Tibial nerve (tissue), 4 donors: Measurements from ENCODE around the gene AVL9. TPM values are rescaled to one million over a fixed set of nuclear protein-coding genes. Genes with fewer than 3 reads are reported as not detected.
"Not testable (repeated sequence)": the region's sequence is repeated elsewhere in the genome, so short reads cannot be mapped to it uniquely, and the experiment has no call there.

ENCODE experiments used
- DNase-seq, 2 donors: peaks; one replicate each; pipeline ENCODE4 v3.0.0-alpha.2; 2019; ENCODE audit warnings: low spot score in 2 of 2
- H3K27ac ChIP-seq, 4 donors: fragments of 200-600 bp; sonication (generic) in 3 of 4; one replicate each; pipeline ENCODE4 v1.5.1; 2017 to 2019; ENCODE audit warnings: mild to moderate bottlenecking in 1 of 4
- H3K27me3 ChIP-seq, 2 donors: fragments of 200-600 bp; sonication (generic) in 1 of 2; one replicate each; pipeline versions ENCODE4 v1.5.1 to v1.6.0; 2017 to 2019
- H3K36me3 ChIP-seq, 3 donors: fragments of 200-600 bp; sonication (generic); one replicate each; pipeline ENCODE4 v1.5.1; 2018 to 2019
- H3K4me1 ChIP-seq, 4 donors: fragments of 200-600 bp; sonication (generic) in 3 of 4; one replicate each; pipeline ENCODE4 v1.5.1; 2017 to 2019
- H3K4me3 ChIP-seq, 4 donors: fragments of 200-600 bp; sonication (generic) in 3 of 4; one replicate each; pipeline ENCODE4 v1.5.1; 2017 to 2019; ENCODE audit warnings: mild to moderate bottlenecking in 1 of 4, moderate library complexity in 1 of 4
- H3K9me3 ChIP-seq, 4 donors: fragments of 200-600 bp; sonication (generic) in 3 of 4; one replicate each; pipeline ENCODE4 v1.5.1; 2017 to 2019
- CTCF ChIP-seq, 5 experiments: fragments of 200-600 bp in 3 of 5; fragments of 450-650 bp in 2 of 5; sonication (generic) in 3 of 5; IDR thresholded peaks; one replicate each; pipeline ENCODE4 v1.5.1; 2016 to 2019; ENCODE audit warnings: antibody characterized with exemption in 5 of 5, mild to moderate bottlenecking in 3 of 5, moderate library complexity in 2 of 5
- EP300 ChIP-seq, 2 donors: sonication (generic); formaldehyde crosslinking; IDR thresholded peaks; one replicate each; pipeline ENCODE4 v1.6.1; 2017; ENCODE audit warnings: antibody characterized with exemption in 2 of 2, mild to moderate bottlenecking in 1 of 2
- POLR2A ChIP-seq, 2 donors: fragments of 450-650 bp; IDR thresholded peaks; one replicate each; pipeline ENCODE4 v1.6.1; 2017; ENCODE audit warnings: antibody characterized with exemption in 2 of 2, mild to moderate bottlenecking in 2 of 2, moderate library complexity in 2 of 2
- WGBS, 2 donors: methylation state at CpG; one replicate each; pipeline ENCODE4 v1.1.5; 2018; 5-methylcytosine and 5-hydroxymethylcytosine counted together
- total RNA-seq, 4 donors: library from RNA; depleted of rRNA; stranded (reverse); fragments of >200 nt; gene quantifications; one replicate each; pipeline ENCODE4 v1.1.0, GENCODE V29; 2016

Gene AVL9
- total RNA-seq, 4 donors from 2014 or later = 19.4 to 36.1 (median 31.5) TPM

- peaks cover 0 to 20% (median 0%) of the 10 kb centered on the region in 4 donors for H3K9me3 ChIP-seq
- TF ChIP-seq POLR2A (IDR thresholded peaks at IDR 0.05) = no peak
- no peak for TF ChIP-seq EP300 (IDR thresholded peaks at IDR 0.05)
- WGBS, 2 donors = 76 to 90% methylated on average over 2 of the region's 2 CpGs
Observed at GRCh38 chr7:32602470-32602869, 107.2 kb downstream of the AVL9 start.

GRCh38 chr7:32603492-32603891 is 108.2 kb downstream of the AVL9 start:
- not testable (repeated sequence) for H3K27ac ChIP-seq, H3K36me3 ChIP-seq, H3K27me3 ChIP-seq, H3K4me3 ChIP-seq, DNase-seq, H3K4me1 ChIP-seq
- H3K9me3 ChIP-seq = peaks cover 0 to 12% (median 0%) of the 10 kb centered on the region in 4 donors
- 80 to 94% methylated on average over 3 of the region's 3 CpGs for WGBS, 2 donors

More at GRCh38 chr7:32602470-32602869, 107.2 kb downstream of the AVL9 start:
- Histone ChIP-seq H3K27me3 (no peaks in the 10 kb centered on the region), H3K27ac (no peak overlapping the region), H3K4me1 (no peaks in the 10 kb centered on the region), H3K4me3 (no peak overlapping the region), H3K36me3 (peaks cover 0 to 8% (median 0%) of the 10 kb centered on the region in 3 donors)
- no peak for DNase-seq

DNA sequence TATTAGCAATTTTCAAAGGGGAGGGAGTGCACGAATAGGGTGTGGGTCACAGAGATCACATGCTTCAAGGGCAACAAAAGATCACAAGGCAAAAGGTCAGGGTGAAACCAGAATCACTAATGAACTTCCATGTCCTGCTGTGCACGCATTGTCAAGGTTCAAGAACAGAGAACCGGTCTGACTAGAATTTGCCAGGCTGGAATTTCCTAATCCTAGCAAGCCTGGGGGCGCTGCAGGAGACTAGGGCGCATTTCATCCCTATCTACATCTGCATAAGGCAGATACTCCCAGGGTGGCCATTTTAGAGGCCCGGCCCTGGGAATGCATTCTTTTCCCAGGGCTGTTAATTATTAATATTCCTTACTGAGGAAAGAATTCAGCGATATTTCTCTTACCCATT is 108.8 kb downstream of the AVL9 start:
- not testable (repeated sequence) for DNase-seq, H3K4me3 ChIP-seq, H3K36me3 ChIP-seq, H3K27me3 ChIP-seq, H3K4me1 ChIP-seq, H3K27ac ChIP-seq, H3K9me3 ChIP-seq
- 69 to 74% methylated on average over 7 of the region's 7 CpGs for WGBS, 2 donors

DNA sequence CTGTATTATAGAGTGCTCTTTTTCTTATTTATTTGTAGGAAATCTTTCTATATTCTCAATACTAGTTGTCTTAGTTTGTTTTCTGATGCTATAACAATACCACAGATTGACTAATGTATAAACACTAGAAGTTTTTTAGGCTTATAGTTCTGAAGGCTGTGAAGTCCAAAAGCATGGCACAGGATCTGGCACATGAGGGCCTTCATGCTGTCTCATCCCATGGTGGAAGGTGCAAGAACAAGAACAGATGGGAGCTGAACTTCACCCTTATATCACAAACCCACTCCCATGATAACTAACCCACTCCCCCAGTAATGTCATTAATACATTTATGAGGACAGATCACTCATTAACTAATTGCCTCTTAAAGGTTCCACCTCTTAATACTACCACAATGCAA is 109.7 kb downstream of the AVL9 start:
- Histone ChIP-seq H3K9me3 (peaks cover 0 to 7% (median 0%) of the 10 kb centered on the region in 4 donors), H3K4me3 (no peak overlapping the region), H3K4me1 (no peaks in the 10 kb centered on the region), H3K36me3 (no peaks in the 10 kb centered on the region), H3K27me3 (no peaks in the 10 kb centered on the region), H3K27ac (no peak overlapping the region)
- TF ChIP-seq POLR2A (IDR thresholded peaks at IDR 0.05) (no peak), EP300 (IDR thresholded peaks at IDR 0.05) (no peak), CTCF (IDR thresholded peaks at IDR 0.05) (no peak)
- DNase-seq = no peak

DNA sequence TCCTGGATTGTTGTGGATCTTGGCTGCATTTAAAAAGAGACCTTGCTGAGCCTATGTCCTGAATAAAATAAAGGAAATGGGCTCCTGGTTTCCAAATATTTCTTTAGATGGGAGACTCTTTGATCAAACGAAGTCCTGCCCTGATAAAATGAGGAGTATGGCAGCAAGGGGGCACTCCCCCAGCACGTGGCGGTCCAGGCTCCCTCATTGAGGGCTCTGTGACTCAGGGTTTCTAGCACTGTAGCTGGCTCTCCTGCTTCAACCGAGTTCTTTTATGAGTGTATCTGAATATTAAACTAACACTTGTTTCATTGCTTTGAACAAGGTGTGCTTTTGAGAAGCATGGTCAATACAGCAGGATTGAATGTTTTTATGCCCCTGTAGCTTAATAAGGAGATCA is 114.2 kb downstream of the AVL9 start:
- no peak overlapping the region for H3K4me3 ChIP-seq
- H3K9me3 ChIP-seq = peaks cover 0 to 7% (median 0%) of the 10 kb centered on the region in 4 donors
- H3K27me3 ChIP-seq = no peaks in the 10 kb centered on the region
- H3K27ac ChIP-seq = no peak overlapping the region
- DNase-seq = no peak
- H3K4me1 ChIP-seq = peaks cover 0 to 20% (median 6%) of the 10 kb centered on the region in 4 donors
- no peaks in the 10 kb centered on the region for H3K36me3 ChIP-seq
- no peak for TF ChIP-seq POLR2A (IDR thresholded peaks at IDR 0.05)
- TF ChIP-seq CTCF (IDR thresholded peaks at IDR 0.05) = no peak
- no peak for TF ChIP-seq EP300 (IDR thresholded peaks at IDR 0.05)
- 81 to 85% methylated on average over 4 of the region's 4 CpGs for WGBS, 2 donors

DNA sequence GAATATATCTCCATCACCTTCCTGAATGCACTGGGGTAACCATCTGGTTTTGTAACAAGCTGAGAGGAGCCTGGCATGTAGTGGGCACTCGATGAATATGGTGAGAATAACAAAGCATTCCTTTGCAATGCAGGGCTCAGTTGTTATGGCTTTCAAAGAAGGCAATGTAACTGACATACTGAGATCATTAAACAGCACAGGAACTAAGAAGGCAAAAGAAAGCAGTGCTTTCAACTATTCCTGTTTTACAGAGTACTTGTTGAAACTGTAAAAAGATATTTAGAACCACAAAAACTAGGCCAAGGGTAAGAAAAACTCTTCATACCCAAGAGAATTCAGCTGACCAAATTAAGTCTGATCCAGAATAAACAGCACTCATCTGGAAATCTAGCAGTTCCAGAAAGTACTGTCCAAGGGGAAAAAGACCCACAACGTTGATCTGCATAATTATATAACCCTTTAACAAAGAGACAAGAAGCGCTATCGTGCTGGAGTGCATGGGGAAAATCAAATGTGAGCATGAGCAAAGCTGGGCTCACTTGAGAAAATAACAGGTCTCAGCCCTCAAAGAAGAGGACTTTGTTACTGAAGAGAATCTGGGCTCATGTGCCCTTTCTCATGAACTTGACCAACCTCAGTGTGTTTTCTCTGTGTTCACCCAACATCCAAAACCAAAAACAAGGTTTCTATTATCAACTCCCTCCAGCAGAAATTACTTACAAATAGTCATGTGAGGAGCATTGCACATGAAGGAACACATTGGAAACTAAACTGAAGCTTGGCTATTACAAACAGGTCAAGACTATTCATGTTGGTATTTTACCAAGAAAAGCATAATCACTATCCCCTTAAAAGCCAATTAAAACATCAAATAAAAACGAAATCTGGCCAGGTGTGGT is 116.2 kb downstream of the AVL9 start:
- no peaks in the 10 kb centered on the region for H3K27me3 ChIP-seq
- peak; percentile 9 to 42 for TF ChIP-seq EP300 (IDR thresholded peaks at IDR 0.05)
- no peak for TF ChIP-seq CTCF (IDR thresholded peaks at IDR 0.05)
- no peak for TF ChIP-seq POLR2A (IDR thresholded peaks at IDR 0.05)
- H3K36me3 ChIP-seq = no peaks in the 10 kb centered on the region
- H3K4me1 ChIP-seq = peaks cover 0 to 20% (median 6%) of the 10 kb centered on the region in 4 donors
- DNase-seq = peak in 1 of 2 donors; percentile 24
- WGBS, 2 donors = 22 to 33% methylated on average over 5 of the region's 5 CpGs
- peak overlapping the region; percentile 15 to 81 (median 58) for H3K27ac ChIP-seq
- H3K4me3 ChIP-seq = no peak overlapping the region
- no peaks in the 10 kb centered on the region for H3K9me3 ChIP-seq
